KBM-7 (cell line): Measurements from ENCODE around the gene TMEM131.
A peak's percentile ranks its signal among the peaks of the same experiment; 100 is the strongest.
"Not testable (repeated sequence)": the region's sequence is repeated elsewhere in the genome, so short reads cannot be mapped to it uniquely, and the experiment has no call there.

ENCODE experiments used
- DNase-seq: peaks from one replicate; pipeline ENCODE4 v3.0.0-alpha.2; 2015
- in situ Hi-C: fragments of 300-500 bp; cut with MboI; formaldehyde crosslinking; loops from 2 replicates; pipeline ENCODE4 v1.14.3; 2020; ENCODE audit warnings: low sequenced_read_pairs, low pct_unique_long_range_greater_than_20kb, mixed read lengths

TMEM131 gene

GRCh38 chr2:97995734-97996624, at the start of gene TMEM131:
TSS of gene TMEM131 (minus strand) at chr2:97995948. CDS start at chr2:97995662, 286 bp downstream.
- peak; percentile 95 for DNase-seq
- in situ Hi-C loops: no loop called here

GRCh38 chr2:98044730-98045129, 49.0 kb upstream of the TMEM131 start:
- DNase-seq, in situ Hi-C loops: not testable (repeated sequence)

GRCh38 chr2:98043101-98043500, 47.4 kb upstream of the TMEM131 start:
- no peak for DNase-seq
- in situ Hi-C loops: no loop called here

GRCh38 chr2:98040331-98040939, 44.7 kb upstream of the TMEM131 start:
- in situ Hi-C loops: no loop called here
- no peak for DNase-seq

- DNase-seq: peak; percentile 41
- in situ Hi-C loops: no loop called here
Observed at GRCh38 chr2:98039085-98039756, 43.5 kb upstream of the TMEM131 start.

GRCh38 chr2:98037666-98038336, 42.1 kb upstream of the TMEM131 start:
- DNase-seq: no peak
- in situ Hi-C loops: no loop called here

GRCh38 chr2:98037206-98037605, 41.5 kb upstream of the TMEM131 start:
- DNase-seq: no peak

GRCh38 chr2:98036349-98037000, 40.7 kb upstream of the TMEM131 start:
- in situ Hi-C loops: no loop called here
- no peak for DNase-seq

More at GRCh38 chr2:98037206-98037605, 41.5 kb upstream of the TMEM131 start:
- in situ Hi-C loops: no loop called here

GRCh38 chr2:98034745-98035144, 39.0 kb upstream of the TMEM131 start:
- no peak for DNase-seq
- in situ Hi-C loops: no loop called here

- DNase-seq: no peak
- in situ Hi-C loops: no loop called here
Observed at GRCh38 chr2:98032086-98032485, 36.3 kb upstream of the TMEM131 start.

GRCh38 chr2:98029718-98030222, 34.0 kb upstream of the TMEM131 start:
- in situ Hi-C loops: no loop called here
- no peak for DNase-seq

- no peak for DNase-seq
- in situ Hi-C loops: no loop called here
Observed at GRCh38 chr2:98028931-98029717, 33.4 kb upstream of the TMEM131 start.

GRCh38 chr2:98028101-98028561, 32.4 kb upstream of the TMEM131 start:
- no peak for DNase-seq
- in situ Hi-C loops: no loop called here

- in situ Hi-C loops: no loop called here
Observed at GRCh38 chr2:98027538-98027937, 31.8 kb upstream of the TMEM131 start.

GRCh38 chr2:98026927-98027522, 31.3 kb upstream of the TMEM131 start:
- in situ Hi-C loops: no loop called here
- DNase-seq: peak; percentile 89

More at GRCh38 chr2:98027538-98027937, 31.8 kb upstream of the TMEM131 start:
- DNase-seq: no peak

- no peak for DNase-seq
- in situ Hi-C loops: no loop called here
Observed at GRCh38 chr2:98026292-98026691, 30.5 kb upstream of the TMEM131 start.

GRCh38 chr2:98025481-98026037, 29.8 kb upstream of the TMEM131 start:
- in situ Hi-C loops: no loop called here
- peak; percentile 19 for DNase-seq
